COLO668 (cell line): Measurements from ENCODE around the gene MYOCOS.
"Not testable (repeated sequence)": the region's sequence is repeated elsewhere in the genome, so short reads cannot be mapped to it uniquely, and the experiment has no call there.

Source experiments
- DNase-seq: peaks from one replicate; lab custom pipeline; 2025; ENCODE audit not compliant: unreplicated experiment; lab: John Stamatoyannopoulos, UW

The MYOCOS gene

DNA sequence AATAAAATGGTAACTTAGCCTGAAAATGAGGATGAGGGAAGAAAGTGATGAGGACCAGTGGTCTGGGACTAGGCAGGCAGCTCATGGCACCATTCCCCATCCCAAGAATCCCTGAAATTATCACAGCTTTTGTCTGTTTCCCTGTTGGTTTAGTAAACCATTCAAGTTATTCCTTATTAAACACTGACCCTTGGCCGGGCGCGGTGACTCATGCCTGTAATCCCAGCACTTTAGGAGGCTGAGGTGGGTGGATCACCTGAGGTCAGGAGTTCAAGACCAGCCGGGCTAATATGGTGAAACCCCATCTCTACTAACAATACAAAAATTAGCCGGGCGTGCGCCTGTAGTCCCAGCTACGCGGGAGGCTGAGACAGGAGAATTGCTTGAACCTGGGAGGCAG is 34.2 kb downstream of the MYOCOS start:
- DNase-seq: not testable (repeated sequence)

DNA sequence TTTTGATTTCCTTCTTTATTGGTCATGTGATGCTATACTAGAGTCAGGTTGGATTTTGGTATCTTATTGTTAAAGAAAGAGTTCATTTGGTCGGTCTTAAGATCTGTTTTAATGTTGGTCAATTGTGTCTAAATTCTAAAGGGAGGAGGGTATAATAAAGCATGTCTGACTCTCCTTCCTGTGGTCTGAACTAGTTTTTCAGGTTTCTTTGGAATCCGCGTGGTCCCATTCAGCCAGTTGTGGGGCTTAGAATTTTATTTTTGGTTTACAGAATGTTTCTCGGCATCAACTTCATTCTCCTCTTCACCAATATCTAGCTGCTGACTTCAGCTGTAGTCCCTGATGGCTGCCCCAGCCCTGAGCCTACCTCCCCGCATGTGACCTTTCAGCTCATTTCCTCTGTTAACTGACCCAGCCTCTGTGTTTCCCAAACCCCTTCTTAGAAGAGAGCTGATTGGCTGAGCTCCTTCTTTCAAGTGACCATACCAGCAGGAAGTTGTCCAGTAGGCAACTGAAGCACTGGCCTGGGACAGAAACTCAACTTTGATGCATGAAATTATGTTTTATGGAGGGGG is 39.1 kb downstream of the MYOCOS start:
- no peak for DNase-seq

DNA sequence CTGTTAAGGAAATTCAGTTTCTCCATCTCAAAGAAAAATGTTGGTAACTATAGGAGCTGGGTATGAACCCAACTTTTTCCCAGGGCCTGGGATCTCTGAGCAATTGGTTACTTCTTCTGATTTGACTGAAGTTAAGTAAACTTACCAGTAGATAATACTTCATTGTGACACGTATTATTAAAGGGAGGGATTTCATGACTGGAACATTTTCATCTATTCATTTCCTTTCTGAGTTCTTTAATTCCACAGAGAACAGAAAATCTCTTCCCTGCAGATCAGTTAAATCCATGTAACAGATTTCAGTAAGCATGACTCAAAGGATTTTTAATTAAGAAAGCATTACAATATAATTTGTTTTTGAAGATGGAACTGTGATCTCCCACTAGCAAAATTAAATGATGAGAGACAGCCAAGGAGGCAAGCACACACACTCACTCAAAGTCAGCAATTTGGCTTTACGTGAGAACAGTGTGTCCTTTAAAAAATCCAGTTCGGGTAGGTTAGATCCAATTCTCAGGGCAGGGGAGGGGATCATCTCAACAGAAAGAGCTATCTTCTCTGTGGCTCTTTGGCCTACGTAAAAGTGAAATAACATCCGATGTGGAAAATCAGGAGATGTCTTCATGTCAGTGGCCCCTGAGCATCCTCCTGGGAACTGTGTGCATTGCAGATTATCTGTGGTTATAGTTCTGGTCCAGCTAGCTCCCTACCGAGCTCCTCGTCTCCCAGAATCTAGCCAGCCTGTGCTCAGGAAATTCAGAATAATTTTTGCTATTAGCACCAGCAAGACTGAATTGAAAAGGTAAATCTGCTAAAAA is 41.2 kb downstream of the MYOCOS start:
- DNase-seq: no peak

DNA sequence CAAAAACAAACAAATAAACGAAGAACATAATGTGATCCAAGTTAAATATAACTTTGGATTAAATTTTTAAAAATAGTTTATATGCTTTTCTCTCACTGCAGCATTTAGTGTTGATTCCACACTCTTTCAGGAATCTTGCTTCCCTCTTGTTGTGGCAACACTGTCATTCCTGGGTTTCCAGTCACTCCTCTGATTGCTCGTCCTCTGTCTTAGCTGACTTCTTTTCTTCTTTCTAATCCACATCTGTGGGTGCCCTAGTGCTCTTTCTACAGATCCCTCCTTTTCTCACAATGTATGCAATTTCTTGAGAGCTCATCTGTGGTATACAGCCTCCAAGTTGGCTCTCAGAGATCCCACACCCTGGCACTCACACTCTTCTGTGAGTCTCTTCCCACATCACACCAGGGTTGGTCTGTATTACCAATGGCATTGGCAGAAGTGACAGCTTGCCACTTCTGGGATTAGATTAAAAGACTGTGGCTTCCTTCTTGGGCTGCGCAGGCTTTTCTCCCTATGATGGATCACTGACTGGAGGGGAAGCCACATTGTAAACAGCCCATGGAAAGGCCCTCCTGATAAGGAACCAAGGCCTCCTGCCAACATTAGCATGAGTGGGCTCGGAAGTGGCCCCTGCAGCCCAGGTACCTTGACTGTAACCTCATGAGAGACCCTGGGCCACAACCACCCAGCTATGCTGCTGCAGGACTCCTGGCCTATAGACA is 42.0 kb downstream of the MYOCOS start:
- DNase-seq: no peak

DNA sequence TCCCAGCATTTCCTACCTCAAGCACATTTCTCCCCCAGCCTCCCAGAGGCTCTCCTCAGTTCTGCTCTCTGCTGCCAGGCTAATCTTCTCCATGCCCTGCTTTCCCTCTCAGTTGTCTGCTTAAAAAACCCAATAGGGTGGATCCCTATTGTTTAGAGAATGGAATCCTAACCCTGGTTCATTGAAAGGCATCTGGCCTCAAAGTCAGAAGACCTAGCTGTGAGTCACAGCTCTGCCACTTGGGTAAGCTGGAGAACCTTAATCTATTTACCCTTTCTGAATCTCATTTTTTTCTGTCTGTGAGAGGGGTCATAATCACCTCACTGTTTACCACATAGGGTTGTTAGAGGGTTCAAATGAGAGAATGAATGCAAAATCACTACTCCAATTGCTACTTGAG is 42.9 kb downstream of the MYOCOS start:
- DNase-seq: no peak

DNA sequence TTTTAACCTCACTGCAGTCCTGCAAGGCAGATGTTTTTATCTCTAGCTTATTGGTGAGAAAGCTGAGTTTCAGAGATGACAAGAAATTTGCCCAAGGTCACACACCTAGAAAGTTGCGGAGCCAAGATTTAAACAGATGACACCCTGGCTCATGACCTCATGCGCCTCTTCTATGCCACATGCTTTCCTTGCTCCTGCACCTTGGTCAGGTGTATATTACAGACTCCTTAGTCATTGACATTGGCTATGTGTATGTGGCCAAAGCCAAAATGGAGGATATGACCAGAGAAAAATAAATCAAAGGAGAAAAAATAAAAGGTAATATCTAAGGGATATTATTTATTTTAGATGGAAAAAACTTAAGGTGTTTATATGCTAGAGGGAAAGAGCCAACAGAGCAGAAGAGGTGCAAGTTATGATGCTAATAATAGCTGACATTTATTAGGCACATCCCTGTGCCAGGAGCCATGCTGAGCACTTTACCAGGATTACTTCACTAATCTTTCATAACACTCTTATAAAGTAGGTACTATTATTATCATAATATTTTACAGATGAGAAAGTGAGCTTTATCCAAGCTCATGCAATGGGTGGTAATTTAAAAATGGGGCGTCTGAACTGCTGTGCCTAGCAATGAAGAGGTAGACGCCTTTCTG is 44.2 kb downstream of the MYOCOS start:
- no peak for DNase-seq

DNA sequence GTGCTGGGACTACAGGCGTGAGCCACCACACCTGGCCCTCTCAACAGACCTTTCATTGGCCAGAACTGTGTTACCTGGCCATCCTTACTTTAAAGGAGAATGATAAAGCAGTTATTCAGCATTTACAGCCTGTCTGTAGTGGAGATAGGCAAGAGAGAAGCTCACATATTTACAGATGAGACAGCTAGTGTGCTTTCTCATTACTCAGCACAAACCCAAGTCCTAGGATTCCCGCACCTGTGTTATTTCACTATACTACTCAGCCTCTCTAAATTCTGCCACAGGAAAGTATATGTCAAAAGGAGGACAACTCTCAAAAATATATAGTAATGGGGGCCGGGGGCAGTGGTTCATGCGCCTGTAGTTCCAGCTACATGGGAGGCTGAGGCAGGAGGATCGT is 46.3 kb downstream of the MYOCOS start:
- DNase-seq: no peak

DNA sequence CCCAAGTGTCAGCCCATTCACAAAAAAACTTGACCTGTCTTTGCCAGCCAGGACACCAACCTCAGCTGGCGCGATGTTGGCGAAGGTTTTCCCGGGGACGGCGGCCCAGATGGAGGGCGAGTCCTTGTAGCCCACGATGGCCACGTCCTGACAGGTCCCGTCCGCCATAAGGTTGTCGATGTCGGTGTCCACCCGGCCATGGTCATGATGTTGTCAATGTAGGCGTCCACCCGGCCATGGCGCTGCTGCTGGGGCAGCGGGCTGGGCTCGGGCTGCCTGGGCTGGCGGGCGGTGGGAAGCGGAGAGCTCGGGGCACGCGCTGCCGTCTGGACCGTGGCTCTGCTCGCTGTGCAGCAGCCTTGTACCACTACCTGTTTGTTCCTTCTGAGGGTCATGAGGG is 48.7 kb downstream of the MYOCOS start:
- no peak for DNase-seq

DNA sequence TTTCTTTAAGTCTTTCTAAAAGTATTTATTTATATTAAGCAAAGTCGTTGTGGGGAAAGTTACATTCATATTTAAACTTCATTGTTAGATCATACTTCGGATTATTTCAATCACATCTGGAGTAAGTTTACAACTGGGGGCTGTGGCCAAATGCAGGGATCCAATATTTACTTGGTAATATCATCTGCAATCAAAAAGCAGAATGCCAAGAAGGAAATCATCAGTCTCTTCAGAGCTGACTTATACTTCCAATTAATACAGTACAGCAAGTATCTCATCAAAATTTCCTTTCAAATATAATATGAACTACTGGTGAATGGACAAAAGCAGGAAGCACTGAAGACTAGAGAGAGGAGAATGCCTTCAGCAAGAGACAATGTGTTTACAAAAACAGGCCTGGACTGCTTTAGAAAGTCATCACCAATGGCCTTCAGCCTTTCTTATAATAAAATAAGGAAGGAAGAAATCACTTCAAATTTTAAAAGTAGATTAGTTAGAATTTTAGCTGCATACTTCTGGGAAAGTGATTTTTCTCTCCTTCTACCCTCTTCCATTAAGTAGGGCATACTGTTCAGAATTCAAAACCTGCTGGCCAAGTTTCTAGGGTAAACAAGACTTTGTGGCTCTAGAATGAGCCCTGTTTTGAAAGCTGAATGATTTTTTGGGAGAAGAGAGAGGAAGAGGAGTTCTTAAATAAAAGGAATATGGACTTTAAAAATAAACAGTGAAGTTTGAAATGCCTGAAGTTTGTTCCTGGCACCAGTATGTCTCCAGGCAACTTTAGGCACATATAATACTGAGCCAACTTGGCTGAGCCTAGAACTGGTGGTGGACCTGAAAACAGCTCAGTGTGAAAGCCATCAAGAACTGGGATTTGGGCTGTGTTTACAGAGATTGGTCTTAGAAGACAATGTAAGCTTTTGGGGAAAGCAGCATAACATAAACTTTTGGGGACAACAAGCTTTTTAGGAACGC is 52.7 kb downstream of the MYOCOS start:
- no peak for DNase-seq
